LNCAP (cell line): ENCODE data around the gene BCAS3.

Source experiments
- TF ChIP-seq, protein P1 (sequence below): fragments of 450-650 bp; IDR thresholded peaks from 2 replicates; pipeline ENCODE4 v1.5.1; 2017; ENCODE audit warnings: mild to moderate bottlenecking

Gene BCAS3

DNA sequence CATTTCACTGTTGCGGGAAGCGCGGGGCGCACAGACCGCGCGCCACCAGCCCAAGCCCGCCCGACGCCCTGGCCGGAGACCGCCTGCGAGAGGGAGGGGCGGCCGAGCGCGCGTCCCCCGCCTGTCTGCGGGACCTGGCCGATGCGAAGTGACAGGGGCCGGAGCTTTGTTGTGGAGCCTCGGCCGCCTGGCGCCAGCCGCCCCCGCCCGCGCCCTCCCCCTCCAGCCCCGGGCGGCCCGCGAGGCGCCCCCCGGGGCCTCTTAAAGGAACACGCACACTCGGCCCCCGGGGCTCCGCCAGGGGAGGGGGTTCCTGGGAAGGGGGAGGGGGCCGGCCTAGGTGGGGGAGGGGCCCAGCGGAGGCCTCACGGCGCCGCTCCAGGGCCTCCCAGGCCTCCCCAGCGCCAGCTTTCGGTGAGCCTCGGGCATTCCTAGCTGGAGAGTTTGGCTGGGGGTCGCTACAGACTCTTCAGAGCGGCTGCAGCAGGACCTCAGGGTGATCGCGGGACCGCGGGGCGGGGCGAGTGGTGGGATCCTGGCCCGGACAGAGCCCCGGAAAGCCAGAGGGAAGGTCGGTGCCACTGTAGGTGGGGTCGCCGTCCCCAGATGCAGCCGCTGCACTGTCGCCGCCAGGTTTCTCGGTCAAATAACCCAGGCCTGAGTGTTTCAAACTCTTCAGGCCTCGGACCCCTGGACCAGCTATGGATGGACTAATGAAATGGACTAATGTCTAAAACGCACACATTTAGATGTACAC is 719.6 kb downstream of the BCAS3 start:
- TF ChIP-seq, protein P1, sequence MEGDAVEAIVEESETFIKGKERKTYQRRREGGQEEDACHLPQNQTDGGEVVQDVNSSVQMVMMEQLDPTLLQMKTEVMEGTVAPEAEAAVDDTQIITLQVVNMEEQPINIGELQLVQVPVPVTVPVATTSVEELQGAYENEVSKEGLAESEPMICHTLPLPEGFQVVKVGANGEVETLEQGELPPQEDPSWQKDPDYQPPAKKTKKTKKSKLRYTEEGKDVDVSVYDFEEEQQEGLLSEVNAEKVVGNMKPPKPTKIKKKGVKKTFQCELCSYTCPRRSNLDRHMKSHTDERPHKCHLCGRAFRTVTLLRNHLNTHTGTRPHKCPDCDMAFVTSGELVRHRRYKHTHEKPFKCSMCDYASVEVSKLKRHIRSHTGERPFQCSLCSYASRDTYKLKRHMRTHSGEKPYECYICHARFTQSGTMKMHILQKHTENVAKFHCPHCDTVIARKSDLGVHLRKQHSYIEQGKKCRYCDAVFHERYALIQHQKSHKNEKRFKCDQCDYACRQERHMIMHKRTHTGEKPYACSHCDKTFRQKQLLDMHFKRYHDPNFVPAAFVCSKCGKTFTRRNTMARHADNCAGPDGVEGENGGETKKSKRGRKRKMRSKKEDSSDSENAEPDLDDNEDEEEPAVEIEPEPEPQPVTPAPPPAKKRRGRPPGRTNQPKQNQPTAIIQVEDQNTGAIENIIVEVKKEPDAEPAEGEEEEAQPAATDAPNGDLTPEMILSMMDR, result no peak

DNA sequence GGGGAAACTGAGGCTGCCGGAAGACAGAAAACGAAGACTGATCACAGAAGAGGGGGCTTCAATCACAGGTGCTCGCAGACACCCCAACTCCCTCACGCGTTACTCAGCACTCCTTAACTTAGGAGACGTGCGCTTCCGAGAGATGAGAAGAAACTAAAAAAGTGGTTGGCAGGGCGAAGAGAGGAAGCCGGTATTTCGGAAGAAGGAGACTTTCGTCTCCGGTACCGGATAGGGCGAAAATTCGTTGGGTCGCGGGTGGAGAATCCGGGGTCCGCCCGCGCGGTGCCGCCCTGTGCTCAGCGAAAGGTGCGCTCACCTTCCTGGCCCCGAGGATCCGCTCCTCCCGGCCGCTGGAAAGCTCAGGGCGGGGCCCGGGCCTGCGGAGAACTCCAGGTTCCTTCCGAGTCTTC is 721.1 kb downstream of the BCAS3 start:
- TF ChIP-seq, protein P1, result no peak

DNA sequence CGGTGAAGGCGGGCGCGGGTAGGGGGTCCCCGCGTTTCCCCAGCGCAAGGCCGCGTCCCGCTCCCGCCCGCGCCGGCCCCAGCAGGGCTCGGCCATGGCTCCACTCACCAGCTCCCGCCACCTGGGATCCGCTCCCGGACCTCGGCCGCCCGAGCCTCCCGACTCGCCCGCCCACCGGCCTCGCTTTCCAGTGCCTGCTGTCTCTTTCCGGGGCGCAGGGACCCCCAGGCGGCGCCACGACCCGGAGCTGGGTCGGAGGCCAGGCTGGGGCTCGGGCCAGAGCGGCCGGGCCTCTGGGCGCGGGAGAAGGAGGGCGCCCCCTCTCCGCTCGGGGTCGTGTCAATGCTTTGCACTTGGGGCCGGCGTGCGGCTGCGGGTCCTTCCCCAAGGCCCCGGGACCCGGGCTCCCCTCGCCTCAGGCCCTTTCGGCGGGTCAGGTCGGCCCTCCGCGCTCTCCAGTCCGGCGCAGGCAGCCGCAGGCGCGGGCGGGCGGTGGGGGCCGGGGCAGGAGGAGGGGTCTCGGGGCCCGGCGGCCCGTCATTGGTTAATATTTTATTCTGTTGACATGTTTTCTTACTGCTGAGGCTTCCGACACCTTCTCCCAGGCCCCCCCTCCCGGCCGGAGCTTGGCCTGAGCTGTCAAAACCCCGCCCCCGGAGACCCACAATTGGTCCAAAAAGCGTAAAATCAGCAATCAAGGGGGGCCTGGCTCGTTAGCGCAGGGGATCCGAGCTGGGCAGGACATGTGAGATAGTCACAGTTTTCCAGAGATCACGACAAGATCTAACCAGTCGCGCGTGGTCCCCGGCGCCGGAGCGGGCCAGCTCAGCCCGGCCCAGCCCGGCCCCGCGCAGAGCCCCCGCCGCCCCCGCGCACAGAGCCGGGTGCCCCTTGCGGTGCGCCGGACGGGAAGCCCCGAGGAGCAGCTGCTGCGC is 721.7 kb downstream of the BCAS3 start, which contains the start of gene TBX2:
TSS of gene TBX2 (plus strand) at position 713 of the 935 bp plus-strand sequence. CDS start 334 bp downstream, outside the sequence.
- TF ChIP-seq, protein P1, result no peak

DNA sequence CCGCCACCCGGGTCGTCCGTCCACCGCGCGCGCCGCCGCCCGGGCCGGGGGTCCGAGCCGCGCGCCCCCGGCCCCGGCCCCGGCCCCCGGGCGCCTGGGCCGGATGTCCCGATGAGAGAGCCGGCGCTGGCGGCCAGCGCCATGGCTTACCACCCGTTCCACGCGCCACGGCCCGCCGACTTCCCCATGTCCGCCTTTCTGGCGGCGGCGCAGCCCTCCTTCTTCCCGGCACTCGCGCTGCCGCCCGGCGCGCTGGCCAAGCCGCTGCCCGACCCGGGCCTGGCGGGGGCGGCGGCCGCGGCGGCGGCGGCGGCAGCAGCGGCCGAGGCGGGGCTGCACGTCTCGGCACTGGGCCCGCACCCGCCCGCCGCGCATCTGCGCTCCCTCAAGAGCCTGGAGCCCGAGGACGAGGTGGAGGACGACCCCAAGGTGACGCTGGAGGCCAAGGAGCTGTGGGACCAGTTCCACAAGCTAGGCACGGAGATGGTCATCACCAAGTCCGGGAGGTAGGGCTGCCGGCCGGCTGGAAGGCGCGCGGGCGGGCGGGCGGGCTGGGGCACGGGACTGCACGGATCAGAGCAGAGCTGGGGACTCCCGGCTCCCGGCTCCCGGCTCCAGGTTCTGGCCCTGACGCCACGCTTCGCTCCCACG is 722.5 kb downstream of the BCAS3 start:
- TF ChIP-seq, protein P1, result no peak

DNA sequence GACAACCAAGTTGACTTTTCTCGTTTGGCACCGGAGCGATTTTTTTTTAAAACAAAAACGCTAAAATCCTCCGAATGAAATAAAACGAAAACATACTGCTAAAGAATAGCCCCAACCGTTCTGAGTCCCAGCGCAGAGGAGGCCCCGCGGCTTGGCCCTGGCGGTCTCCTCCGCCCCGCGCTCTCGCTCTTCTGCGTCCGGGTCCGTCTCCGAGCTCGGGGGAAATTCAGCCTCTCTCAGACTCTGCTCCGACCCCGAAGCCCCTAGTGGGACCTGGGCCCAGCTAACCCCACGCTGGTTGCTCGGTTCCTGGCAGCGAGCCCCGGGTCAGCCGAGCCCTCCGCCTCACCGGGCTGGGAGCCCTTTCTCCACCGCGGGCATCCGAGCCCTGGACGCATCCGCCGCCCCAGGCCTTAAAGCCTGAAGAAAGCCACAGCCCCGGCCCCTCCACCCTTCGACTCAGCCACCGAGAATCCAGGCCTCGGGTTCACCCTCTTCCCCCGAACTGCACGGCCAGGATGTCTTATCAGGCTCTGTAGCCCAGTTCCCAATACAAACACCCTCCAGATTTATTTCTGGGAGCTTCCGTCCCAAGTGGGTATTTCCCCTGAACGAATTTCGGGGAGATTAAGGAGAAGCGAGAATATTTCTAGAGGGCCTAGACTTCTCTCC is 723.2 kb downstream of the BCAS3 start:
- TF ChIP-seq, protein P1, result no peak

DNA sequence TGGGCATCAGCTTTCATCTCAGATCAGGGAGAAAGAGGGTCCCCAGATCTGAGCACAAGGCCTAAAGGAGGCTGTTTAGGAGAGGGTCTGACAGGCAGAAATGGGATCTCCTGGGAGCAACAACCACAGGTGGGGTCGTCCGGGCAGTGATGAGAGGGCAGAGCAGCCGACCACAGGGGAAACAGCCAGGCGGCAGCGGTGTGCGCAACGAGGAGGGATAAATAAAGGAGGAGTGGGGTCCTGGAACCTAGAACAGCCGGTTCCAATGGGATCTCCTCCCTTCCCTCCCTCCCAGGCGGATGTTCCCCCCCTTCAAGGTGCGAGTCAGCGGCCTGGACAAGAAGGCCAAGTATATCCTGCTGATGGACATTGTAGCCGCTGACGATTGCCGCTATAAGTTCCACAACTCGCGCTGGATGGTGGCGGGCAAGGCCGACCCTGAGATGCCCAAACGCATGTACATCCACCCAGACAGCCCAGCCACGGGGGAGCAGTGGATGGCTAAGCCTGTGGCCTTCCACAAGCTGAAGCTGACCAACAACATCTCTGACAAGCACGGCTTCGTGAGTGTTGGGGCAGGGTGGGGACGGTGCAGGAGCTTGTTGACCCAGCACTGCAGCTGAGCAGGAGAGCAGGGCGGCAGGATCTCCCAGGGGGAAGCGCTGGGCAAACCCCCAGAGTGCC is 723.9 kb downstream of the BCAS3 start:
- TF ChIP-seq, protein P1, result no peak
